MM.1S (cell line): ENCODE data around the gene PTPRN2.

Experiments
- DNase-seq: peaks from one replicate; pipeline ENCODE4 v3.0.0-alpha.2; 2015
- H2AFZ ChIP-seq: fragments of 300-600 bp; sonication (generic); 2 replicates; pipeline ENCODE4 v1.6.0; 2016; ENCODE audit warnings: antibody characterized with exemption, low read length
- H3F3A ChIP-seq: fragments of 300-600 bp; sonication (generic); 2 replicates; pipeline ENCODE4 v1.6.1; 2016; ENCODE audit warnings: mild to moderate bottlenecking, antibody characterized with exemption, low read length, moderate library complexity, mixed read lengths; ENCODE audit not compliant: insufficient read depth
- H3K27ac ChIP-seq: fragments of 300-600 bp; sonication (generic); 2 replicates; pipeline ENCODE4 v1.5.1; 2016; ENCODE audit warnings: mild to moderate bottlenecking, low read length
- H3K27me3 ChIP-seq: fragments of 300-600 bp; sonication (generic); replicated peaks from 2 replicates; pipeline ENCODE4 v1.6.0; 2016; ENCODE audit warnings: low read length; ENCODE audit not compliant: insufficient read depth
- H3K36me3 ChIP-seq: fragments of 300-600 bp; sonication (generic); replicated peaks from 2 replicates; pipeline ENCODE4 v1.6.1; 2016; ENCODE audit warnings: mild to moderate bottlenecking, low read length, mixed read lengths; ENCODE audit not compliant: insufficient read depth
- H3K4me1 ChIP-seq: fragments of 300-600 bp; sonication (generic); 2 replicates; pipeline ENCODE4 v1.6.1; 2016; ENCODE audit warnings: low read length, mixed read lengths
- H3K4me2 ChIP-seq: fragments of 300-600 bp; sonication (generic); 2 replicates; pipeline ENCODE4 v1.6.0; 2016; ENCODE audit warnings: low read depth, low read length
- H3K4me3 ChIP-seq: fragments of 300-600 bp; sonication (generic); 2 replicates; pipeline ENCODE4 v1.5.1; 2016; ENCODE audit warnings: low read length, mixed read lengths
- H3K79me2 ChIP-seq: fragments of 300-600 bp; sonication (generic); 2 replicates; pipeline ENCODE4 v1.6.1; 2016; ENCODE audit warnings: mixed run types, low read length, mixed read lengths
- H3K9ac ChIP-seq: fragments of 300-600 bp; sonication (generic); 2 replicates; pipeline ENCODE4 v1.6.1; 2016; ENCODE audit warnings: low read length, mixed read lengths
- H3K9me2 ChIP-seq: fragments of 300-600 bp; sonication (generic); replicated peaks from 2 replicates; pipeline ENCODE4 v1.6.1; 2016; ENCODE audit warnings: mild to moderate bottlenecking, low read length, mixed read lengths; ENCODE audit not compliant: insufficient read depth
- H3K9me3 ChIP-seq: fragments of 300-600 bp; sonication (generic); replicated peaks from 2 replicates; pipeline ENCODE4 v1.6.1; 2016; ENCODE audit warnings: mild to moderate bottlenecking, low read length, mixed read lengths; ENCODE audit not compliant: insufficient read depth
- H4K20me1 ChIP-seq: fragments of 300-600 bp; sonication (generic); 2 replicates; pipeline ENCODE4 v1.6.1; 2016; ENCODE audit warnings: mild to moderate bottlenecking, low read length, moderate library complexity, mixed read lengths; ENCODE audit not compliant: insufficient read depth
- CTCF ChIP-seq: fragments of 300-600 bp; sonication (generic); IDR thresholded peaks from 2 replicates; pipeline ENCODE4 v1.5.1; 2016; ENCODE audit warnings: antibody characterized with exemption, low read length, mixed read lengths
- EZH2 ChIP-seq: fragments of 300-600 bp; sonication (generic); optimal IDR thresholded peaks from 2 replicates; pipeline ENCODE3; 2017; ENCODE audit warnings: low read depth, mild to moderate bottlenecking, antibody characterized with exemption, low read length, mixed read lengths
- EZH2phosphoT487 ChIP-seq: fragments of 300-600 bp; sonication (generic); IDR thresholded peaks from 2 replicates; pipeline ENCODE4 v1.6.1; 2018; ENCODE audit warnings: antibody characterized with exemption, low read length

PTPRN2 gene

GRCh38 chr7:158475679-158476052 lies 112.0 kb downstream of the PTPRN2 start:
- H2AFZ ChIP-seq, result no peak overlapping the region
- TF ChIP-seq CTCF (no peak), EZH2phosphoT487 (no peak), EZH2 (no peak)
- peaks cover 85% of the 10 kb centered on the region for H3K27me3 ChIP-seq
- H4K20me1 ChIP-seq, result no peaks in the 10 kb centered on the region
- H3K9ac ChIP-seq, result no peak overlapping the region
- no peaks in the 10 kb centered on the region for H3K79me2 ChIP-seq
- no peaks in the 10 kb centered on the region for H3K9me3 ChIP-seq
- no peak overlapping the region for H3K4me3 ChIP-seq
- H3K4me1 ChIP-seq, result 0 out of 2 replicates have a peak, but pooled peaks cover 6% of the 10 kb centered on the region
- H3K9me2 ChIP-seq, result no peaks in the 10 kb centered on the region
- H3F3A ChIP-seq, result no peaks in the 10 kb centered on the region
- H3K27ac ChIP-seq, result no peak overlapping the region
- DNase-seq, result no peak
- H3K36me3 ChIP-seq, result no peaks in the 10 kb centered on the region
- no peak overlapping the region for H3K4me2 ChIP-seq

GRCh38 chr7:158475036-158475678 lies 112.5 kb downstream of the PTPRN2 start:
- H2AFZ ChIP-seq, result no peak overlapping the region
- H3K9ac ChIP-seq, result no peak overlapping the region
- no peak overlapping the region for H3K27ac ChIP-seq
- no peaks in the 10 kb centered on the region for H3K9me2 ChIP-seq
- H3K4me3 ChIP-seq, result no peak overlapping the region
- peaks cover 85% of the 10 kb centered on the region for H3K27me3 ChIP-seq
- no peaks in the 10 kb centered on the region for H3K9me3 ChIP-seq
- H3K4me1 ChIP-seq, result 0 out of 2 replicates have a peak, but pooled peaks cover 6% of the 10 kb centered on the region
- DNase-seq, result no peak
- H4K20me1 ChIP-seq, result no peaks in the 10 kb centered on the region
- no peak for TF ChIP-seq EZH2phosphoT487
- TF ChIP-seq EZH2, result no peak
- no peak for TF ChIP-seq CTCF
- H3F3A ChIP-seq, result no peaks in the 10 kb centered on the region
- no peaks in the 10 kb centered on the region for H3K79me2 ChIP-seq
- H3K4me2 ChIP-seq, result no peak overlapping the region
- H3K36me3 ChIP-seq, result no peaks in the 10 kb centered on the region

- Histone ChIP-seq H3K36me3 (no peaks in the 10 kb centered on the region), H3K4me1 (0 out of 2 replicates have a peak, but pooled peaks cover 6% of the 10 kb centered on the region), H3K4me2 (no peak overlapping the region), H3K9me2 (no peaks in the 10 kb centered on the region), H2AFZ (no peak overlapping the region), H3K9me3 (no peaks in the 10 kb centered on the region), H3K79me2 (no peaks in the 10 kb centered on the region), H3K9ac (no peak overlapping the region), H3K27me3 (peaks cover 85% of the 10 kb centered on the region), H3K4me3 (no peak overlapping the region), H3K27ac (no peak overlapping the region), H4K20me1 (no peaks in the 10 kb centered on the region), H3F3A (no peaks in the 10 kb centered on the region)
- DNase-seq, result no peak
- TF ChIP-seq EZH2phosphoT487, result no peak
Measured at GRCh38 chr7:158474488-158474887, 113.1 kb downstream of the PTPRN2 start.

GRCh38 chr7:158473946-158474345 lies 113.7 kb downstream of the PTPRN2 start:
- Histone ChIP-seq H3F3A (no peaks in the 10 kb centered on the region), H2AFZ (no peak overlapping the region), H3K4me1 (0 out of 2 replicates have a peak, but pooled peaks cover 6% of the 10 kb centered on the region), H3K79me2 (no peaks in the 10 kb centered on the region), H3K27ac (no peak overlapping the region), H3K4me2 (no peak overlapping the region), H3K36me3 (no peaks in the 10 kb centered on the region), H3K27me3 (peaks cover 85% of the 10 kb centered on the region), H4K20me1 (no peaks in the 10 kb centered on the region), H3K4me3 (no peak overlapping the region), H3K9ac (no peak overlapping the region), H3K9me2 (no peaks in the 10 kb centered on the region), H3K9me3 (no peaks in the 10 kb centered on the region)
- DNase-seq, result no peak
- TF ChIP-seq EZH2 (no peak), CTCF (no peak), EZH2phosphoT487 (no peak)
